Endothelial cell of umbilical vein (primary cell): ENCODE results near the gene OTUD3.

Experiments used
- EZH2 ChIP-seq: IDR thresholded peaks from 2 replicates; pipeline ENCODE4 v1.6.1; 2012; ENCODE audit warnings: borderline replicate concordance, low read depth, mild to moderate bottlenecking, moderate library complexity, low read length, inconsistent platforms; ENCODE audit not compliant: severe bottlenecking
- FOS ChIP-seq: IDR thresholded peaks from 2 replicates; pipeline ENCODE4 v1.6.1; 2011; ENCODE audit warnings: mild to moderate bottlenecking, low read length, moderate library complexity, borderline replicate concordance; ENCODE audit not compliant: insufficient read depth
- GATA2 ChIP-seq: IDR thresholded peaks from 2 replicates; pipeline ENCODE4 v1.7.0; 2011; ENCODE audit warnings: low read depth, mild to moderate bottlenecking, moderate library complexity, mixed read lengths, low read length; ENCODE audit not compliant: insufficient read length, insufficient read depth
- JUN ChIP-seq: IDR thresholded peaks from 2 replicates; pipeline ENCODE4 v1.6.1; 2011; ENCODE audit warnings: borderline replicate concordance, low read depth; ENCODE audit not compliant: insufficient read length, insufficient read depth
- MYC ChIP-seq: IDR thresholded peaks from one replicate; pipeline ENCODE4 v1.6.1; 2011; ENCODE audit warnings: mild to moderate bottlenecking, low read depth, low read length
- POLR2A ChIP-seq: IDR thresholded peaks from 2 replicates; pipeline ENCODE4 v1.6.1; 2012; ENCODE audit warnings: low read depth, mild to moderate bottlenecking, control low read depth, low read length
- POLR2AphosphoS5 ChIP-seq: IDR thresholded peaks from 2 replicates; pipeline ENCODE4 v1.6.1; 2012; ENCODE audit warnings: low read depth, mild to moderate bottlenecking, control low read depth, low read length, moderate library complexity; ENCODE audit not compliant: insufficient read depth
- TF ChIP-seq, protein P1 (sequence below), 2 donors: IDR thresholded peaks; 1 replicate in 1 of 2; 2 replicates in 1 of 2; pipeline ENCODE4 v1.5.1; 2011; ENCODE audit warnings: low read length in 2 of 2, mild to moderate bottlenecking in 2 of 2, moderate library complexity in 2 of 2, control low read depth in 1 of 2, inconsistent platforms in 1 of 2, low read depth in 1 of 2; ENCODE audit not compliant: insufficient read depth in 1 of 2; ENCODE audit errors: extremely low read depth in 1 of 2
- TF ChIP-seq, protein P2 (sequence below): IDR thresholded peaks from 2 replicates; pipeline ENCODE4 v1.6.1; 2011; ENCODE audit not compliant: insufficient read depth, insufficient read length

DNA sequence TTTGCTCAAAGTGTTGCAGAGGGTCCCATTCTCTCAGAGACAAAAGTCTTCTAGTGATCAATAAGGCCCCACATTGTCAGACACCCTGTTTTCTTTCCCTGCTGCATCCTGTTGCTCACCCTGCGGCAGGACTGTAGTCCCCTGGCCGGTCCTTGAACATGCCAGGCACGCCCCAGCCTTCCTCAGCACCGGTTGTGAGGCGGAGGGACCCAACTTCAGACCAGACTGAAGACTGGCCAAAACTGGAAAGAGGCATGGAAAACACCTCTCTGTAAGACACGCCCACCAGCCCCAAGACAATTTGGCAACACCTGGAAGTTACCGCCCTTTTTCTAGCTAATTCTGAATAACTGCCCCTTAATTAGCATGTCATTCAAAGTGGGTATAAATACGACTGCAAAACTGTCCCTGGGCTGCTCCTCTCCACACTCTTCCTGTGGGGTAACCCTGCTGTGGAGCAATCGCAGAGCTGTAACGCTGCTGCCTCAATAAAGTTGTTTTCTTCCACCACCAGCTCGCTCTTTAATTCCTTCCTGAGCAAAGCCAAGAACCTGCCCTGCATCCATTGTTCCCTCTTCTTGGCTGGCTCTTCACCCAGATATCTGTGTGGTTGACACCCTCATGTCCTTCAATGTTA lies 73.5 kb downstream of the OTUD3 start:
- TF ChIP-seq, protein P1, sequence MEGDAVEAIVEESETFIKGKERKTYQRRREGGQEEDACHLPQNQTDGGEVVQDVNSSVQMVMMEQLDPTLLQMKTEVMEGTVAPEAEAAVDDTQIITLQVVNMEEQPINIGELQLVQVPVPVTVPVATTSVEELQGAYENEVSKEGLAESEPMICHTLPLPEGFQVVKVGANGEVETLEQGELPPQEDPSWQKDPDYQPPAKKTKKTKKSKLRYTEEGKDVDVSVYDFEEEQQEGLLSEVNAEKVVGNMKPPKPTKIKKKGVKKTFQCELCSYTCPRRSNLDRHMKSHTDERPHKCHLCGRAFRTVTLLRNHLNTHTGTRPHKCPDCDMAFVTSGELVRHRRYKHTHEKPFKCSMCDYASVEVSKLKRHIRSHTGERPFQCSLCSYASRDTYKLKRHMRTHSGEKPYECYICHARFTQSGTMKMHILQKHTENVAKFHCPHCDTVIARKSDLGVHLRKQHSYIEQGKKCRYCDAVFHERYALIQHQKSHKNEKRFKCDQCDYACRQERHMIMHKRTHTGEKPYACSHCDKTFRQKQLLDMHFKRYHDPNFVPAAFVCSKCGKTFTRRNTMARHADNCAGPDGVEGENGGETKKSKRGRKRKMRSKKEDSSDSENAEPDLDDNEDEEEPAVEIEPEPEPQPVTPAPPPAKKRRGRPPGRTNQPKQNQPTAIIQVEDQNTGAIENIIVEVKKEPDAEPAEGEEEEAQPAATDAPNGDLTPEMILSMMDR (IDR thresholded peaks at IDR 0.05; ENCODE audit: extremely low read depth in 1 of 2, insufficient read depth in 1 of 2, low read depth in 1 of 2, low read length in 2 of 2), result no peak
- TF ChIP-seq POLR2AphosphoS5, result no peak
- TF ChIP-seq POLR2A, result no peak
- TF ChIP-seq EZH2, result no peak
- no peak for TF ChIP-seq JUN
- no peak for TF ChIP-seq FOS
- TF ChIP-seq, protein P2, sequence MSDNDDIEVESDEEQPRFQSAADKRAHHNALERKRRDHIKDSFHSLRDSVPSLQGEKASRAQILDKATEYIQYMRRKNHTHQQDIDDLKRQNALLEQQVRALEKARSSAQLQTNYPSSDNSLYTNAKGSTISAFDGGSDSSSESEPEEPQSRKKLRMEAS, result no peak
- TF ChIP-seq GATA2, result no peak
- TF ChIP-seq MYC, result no peak
